H9 (cell line): ENCODE measurements around the gene BRD7. TPM values are rescaled to one million over a fixed set of nuclear protein-coding genes. Genes with fewer than 3 reads are reported as not detected.

Experiments used
- DNase-seq: peaks from one replicate; pipeline ENCODE4 v3.0.0-alpha.2; 2017
- H2AFZ ChIP-seq: one replicate; pipeline ENCODE4 v1.6.1; 2013; ENCODE audit warnings: mild to moderate bottlenecking, low read length, control low read depth, moderate library complexity
- H2AK5ac ChIP-seq: 2 replicates; pipeline ENCODE4 v1.6.1; 2013; ENCODE audit warnings: low read length, control low read depth, mixed read lengths; ENCODE audit not compliant: insufficient read length
- H2BK120ac ChIP-seq: one replicate; pipeline ENCODE4 v1.6.1; 2013; ENCODE audit warnings: low read depth, mild to moderate bottlenecking, low read length, control low read depth, inconsistent platforms; ENCODE audit not compliant: poor library complexity, severe bottlenecking
- H2BK12ac ChIP-seq: 2 replicates; pipeline ENCODE4 v1.6.1; 2013; ENCODE audit warnings: low read length, control low read depth, mixed read lengths, low read depth; ENCODE audit not compliant: insufficient read length
- H2BK15ac ChIP-seq: 2 replicates; pipeline ENCODE4 v1.6.1; 2013; ENCODE audit warnings: low read depth, low read length, control low read depth
- H2BK20ac ChIP-seq: one replicate; pipeline ENCODE4 v1.6.1; 2013; ENCODE audit warnings: low read depth, mild to moderate bottlenecking, low read length, control low read depth, inconsistent platforms; ENCODE audit not compliant: poor library complexity, severe bottlenecking
- H2BK5ac ChIP-seq: 2 replicates; pipeline ENCODE4 v1.6.1; 2013; ENCODE audit warnings: low read length, control low read depth, mixed read lengths; ENCODE audit not compliant: insufficient read length
- H3K14ac ChIP-seq: 2 replicates; pipeline ENCODE4 v1.6.1; 2013; ENCODE audit warnings: low read length, control low read depth; ENCODE audit not compliant: insufficient read depth
- H3K18ac ChIP-seq: 2 replicates; pipeline ENCODE4 v1.6.1; 2013; ENCODE audit warnings: low read depth, mild to moderate bottlenecking, mixed read lengths, low read length, control low read depth; ENCODE audit not compliant: insufficient read length
- H3K23ac ChIP-seq: 2 replicates; pipeline ENCODE4 v1.6.1; 2013; ENCODE audit warnings: low read length, control low read depth, mixed read lengths, low read depth; ENCODE audit not compliant: insufficient read length
- H3K23me2 ChIP-seq: 2 replicates; pipeline ENCODE4 v1.6.1; 2013; ENCODE audit warnings: low read depth, mild to moderate bottlenecking, mixed read lengths, low read length, control low read depth; ENCODE audit not compliant: insufficient read length, poor library complexity, severe bottlenecking
- H3K27ac ChIP-seq: 2 replicates; pipeline ENCODE4 v1.5.1; 2013; ENCODE audit warnings: low read length, control low read depth, mixed read lengths, low read depth; ENCODE audit not compliant: insufficient read length
- H3K27me3 ChIP-seq: 2 replicates; pipeline ENCODE4 v1.6.1; 2013; ENCODE audit warnings: low read length, control low read depth, inconsistent platforms; ENCODE audit not compliant: insufficient read depth
- H3K4ac ChIP-seq: 2 replicates; pipeline ENCODE4 v1.6.1; 2013; ENCODE audit warnings: low read depth, mild to moderate bottlenecking, control low read depth, inconsistent platforms, low read length, moderate library complexity
- H3K4me1 ChIP-seq: 2 replicates; pipeline ENCODE4 v1.6.1; 2013; ENCODE audit warnings: low read length, control low read depth, inconsistent platforms; ENCODE audit not compliant: insufficient read depth
- H3K4me2 ChIP-seq: 2 replicates; pipeline ENCODE4 v1.6.1; 2013; ENCODE audit warnings: low read length, control low read depth, mixed read lengths; ENCODE audit not compliant: insufficient read length, insufficient read depth
- H3K56ac ChIP-seq: 2 replicates; pipeline ENCODE4 v1.6.1; 2013; ENCODE audit warnings: low read depth, mild to moderate bottlenecking, mixed read lengths, low read length, control low read depth; ENCODE audit not compliant: insufficient read length
- H3K79me1 ChIP-seq: 2 replicates; pipeline ENCODE4 v1.6.1; 2013; ENCODE audit warnings: low read depth, mild to moderate bottlenecking, moderate library complexity, low read length, control low read depth, inconsistent platforms; ENCODE audit not compliant: insufficient read depth, poor library complexity, severe bottlenecking
- H3K79me2 ChIP-seq: 2 replicates; pipeline ENCODE4 v1.6.1; 2013; ENCODE audit warnings: low read length, control low read depth, inconsistent platforms; ENCODE audit not compliant: insufficient read depth
- H3K9ac ChIP-seq: 2 replicates; pipeline ENCODE4 v1.6.1; 2013; ENCODE audit warnings: low read length, control low read depth, mixed read lengths; ENCODE audit not compliant: insufficient read length; ENCODE audit errors: extremely low read depth
- H3K9me3 ChIP-seq: one replicate; pipeline ENCODE4 v1.6.1; 2013; ENCODE audit warnings: low read depth, low read length, inconsistent platforms; ENCODE audit not compliant: control insufficient read depth
- H3T11ph ChIP-seq: one replicate; pipeline ENCODE4 v1.6.1; 2013; ENCODE audit warnings: mild to moderate bottlenecking, low read length, control low read depth, inconsistent platforms
- H4K20me1 ChIP-seq: one replicate; pipeline ENCODE4 v1.6.1; 2013; ENCODE audit not compliant: control insufficient read depth, insufficient read length, insufficient read depth
- H4K5ac ChIP-seq: 2 replicates; pipeline ENCODE4 v1.6.1; 2013; ENCODE audit warnings: low read depth, mild to moderate bottlenecking, mixed read lengths, low read length, control low read depth; ENCODE audit not compliant: insufficient read length
- H4K8ac ChIP-seq: replicated peaks from 2 replicates; pipeline ENCODE4 v1.6.1; 2013; ENCODE audit warnings: low read length, control low read depth, mixed read lengths, low read depth; ENCODE audit not compliant: insufficient read length
- H4K91ac ChIP-seq: 2 replicates; pipeline ENCODE4 v1.6.1; 2013; ENCODE audit warnings: low read depth, mild to moderate bottlenecking, moderate library complexity, mixed read lengths, low read length, control low read depth; ENCODE audit not compliant: insufficient read length
- H3K27ac Mint-ChIP-seq, 3 experiments: 2 replicates in 2 of 3; 3 replicates in 1 of 3; pipeline ENCODE4 v1.8.0; 2020 to 2021; ENCODE audit warnings: mixed read lengths in 3 of 3, mild to moderate bottlenecking in 1 of 3, moderate library complexity in 1 of 3
- H3K27me3 Mint-ChIP-seq: 2 replicates; pipeline ENCODE4 v1.8.0; 2021; ENCODE audit warnings: low read depth, mild to moderate bottlenecking, moderate library complexity, mixed read lengths
- H3K36me3 Mint-ChIP-seq, 3 experiments: 2 replicates in 2 of 3; 3 replicates in 1 of 3; pipeline ENCODE4 v1.8.0; 2020 to 2021; ENCODE audit warnings: low read depth in 3 of 3, mixed read lengths in 3 of 3; ENCODE audit not compliant: insufficient read depth in 1 of 3
- H3K4me1 Mint-ChIP-seq, 2 experiments: 2 replicates each; pipeline ENCODE4 v1.8.0; 2020; ENCODE audit warnings: mixed read lengths in 2 of 2
- H3K4me3 Mint-ChIP-seq, 2 experiments: 2 replicates in 1 of 2; 3 replicates in 1 of 2; pipeline ENCODE4 v1.8.0; 2020 to 2021; ENCODE audit warnings: mild to moderate bottlenecking in 2 of 2, mixed read lengths in 2 of 2, moderate library complexity in 1 of 2
- H3K9me3 Mint-ChIP-seq, 2 experiments: 2 replicates in 1 of 2; 3 replicates in 1 of 2; pipeline ENCODE4 v1.8.0; 2020; ENCODE audit warnings: mild to moderate bottlenecking in 2 of 2, mixed read lengths in 2 of 2, moderate library complexity in 1 of 2
- WGBS: extraction: QIAGEN DNeasy Blood & Tissue Kit; methylation state at CpG from one replicate; pipeline ENCODE4 v1.1.7; 2013; ENCODE audit warnings: missing lambda C conversion rate, low lambda C conversion rate, mixed read lengths; ENCODE audit not compliant: insufficient read length; ENCODE audit errors: extremely low coverage; 5-methylcytosine and 5-hydroxymethylcytosine counted together
- total RNA-seq: library from RNA; stranded (reverse); gene quantifications from 2 replicates; pipeline ENCODE4 v1.2.1, GENCODE V29; 2021
- TF ChIP-seq, protein P1 (sequence below): fragments of 200-600 bp; sonication (generic); conservative IDR thresholded peaks from 3 replicates; pipeline ENCODE4 v1.8.0; 2021; ENCODE audit warnings: antibody characterized with exemption, mild to moderate bottlenecking

Gene BRD7
- total RNA-seq, 1 experiment from 2014 or later: 112 TPM

DNA sequence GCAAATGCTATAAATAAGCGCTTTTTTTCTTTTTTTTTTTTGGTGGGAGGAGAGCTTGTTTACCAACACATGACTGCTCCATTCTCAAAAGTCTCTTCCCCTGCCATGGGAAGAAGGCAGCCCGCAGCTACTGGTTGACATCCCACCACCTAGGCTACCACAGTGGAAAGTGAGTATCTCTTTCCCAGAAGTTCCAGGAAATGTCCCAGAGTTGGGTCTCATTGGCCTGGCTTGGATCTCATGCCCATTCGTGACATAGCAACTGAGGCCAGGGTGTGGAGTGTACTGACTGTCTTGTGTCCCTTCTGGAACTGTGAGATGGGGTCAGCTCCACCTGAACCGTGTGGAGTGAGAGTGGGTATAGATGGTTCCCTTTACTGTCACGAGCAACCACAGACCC lies 29.5 kb upstream of the BRD7 start:
- no peaks in the 10 kb centered on the region; a peak in 1 of 7 replicates for H3K36me3 Mint-ChIP-seq
- Histone ChIP-seq H3K23me2 (no peaks in the 10 kb centered on the region), H4K20me1 (no peaks in the 10 kb centered on the region), H3K79me1 (no peaks in the 10 kb centered on the region), H3K56ac (no peak overlapping the region), H2BK12ac (no peak overlapping the region), H3T11ph (no peak overlapping the region), H3K9me3 (no peaks in the 10 kb centered on the region), H3K18ac (no peak overlapping the region), H4K8ac (no peak overlapping the region), H3K4ac (no peak overlapping the region), H3K79me2 (no peaks in the 10 kb centered on the region), H3K4me1 (peaks cover 8% of the 10 kb centered on the region; the same call in 1 of the 2 replicates), H2BK15ac (no peak overlapping the region), H3K23ac (no peak overlapping the region), H3K4me2 (no peak overlapping the region), H3K27ac (no peak overlapping the region), H2AK5ac (no peak overlapping the region), H2AFZ (no peak overlapping the region), H3K9ac (no peak overlapping the region), H2BK5ac (no peak overlapping the region), H3K27me3 (no peaks in the 10 kb centered on the region), H2BK20ac (no peak overlapping the region), H2BK120ac (no peak overlapping the region), H4K91ac (no peak overlapping the region), H4K5ac (no peak overlapping the region), H3K14ac (no peak overlapping the region)
- H3K4me1 Mint-ChIP-seq: peaks cover 20 to 22% of the 10 kb centered on the region in 2 experiments
- no peak overlapping the region for H3K4me3 Mint-ChIP-seq
- peaks cover 5% of the 10 kb centered on the region for H3K27me3 Mint-ChIP-seq
- TF ChIP-seq, protein P1, sequence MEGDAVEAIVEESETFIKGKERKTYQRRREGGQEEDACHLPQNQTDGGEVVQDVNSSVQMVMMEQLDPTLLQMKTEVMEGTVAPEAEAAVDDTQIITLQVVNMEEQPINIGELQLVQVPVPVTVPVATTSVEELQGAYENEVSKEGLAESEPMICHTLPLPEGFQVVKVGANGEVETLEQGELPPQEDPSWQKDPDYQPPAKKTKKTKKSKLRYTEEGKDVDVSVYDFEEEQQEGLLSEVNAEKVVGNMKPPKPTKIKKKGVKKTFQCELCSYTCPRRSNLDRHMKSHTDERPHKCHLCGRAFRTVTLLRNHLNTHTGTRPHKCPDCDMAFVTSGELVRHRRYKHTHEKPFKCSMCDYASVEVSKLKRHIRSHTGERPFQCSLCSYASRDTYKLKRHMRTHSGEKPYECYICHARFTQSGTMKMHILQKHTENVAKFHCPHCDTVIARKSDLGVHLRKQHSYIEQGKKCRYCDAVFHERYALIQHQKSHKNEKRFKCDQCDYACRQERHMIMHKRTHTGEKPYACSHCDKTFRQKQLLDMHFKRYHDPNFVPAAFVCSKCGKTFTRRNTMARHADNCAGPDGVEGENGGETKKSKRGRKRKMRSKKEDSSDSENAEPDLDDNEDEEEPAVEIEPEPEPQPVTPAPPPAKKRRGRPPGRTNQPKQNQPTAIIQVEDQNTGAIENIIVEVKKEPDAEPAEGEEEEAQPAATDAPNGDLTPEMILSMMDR: no peak
- no peak overlapping the region for H3K27ac Mint-ChIP-seq
- DNase-seq: no peak
- no peaks in the 10 kb centered on the region for H3K9me3 Mint-ChIP-seq
- WGBS: no CpG with 5 or more reads among the region's 5 CpGs
